CD4-positive, alpha-beta T cell (primary cell): ENCODE results near the gene CNPY2. TPM values are rescaled to one million over a fixed set of nuclear protein-coding genes. Genes with fewer than 3 reads are reported as not detected.
A peak's percentile ranks its signal among the peaks of the same experiment; 100 is the strongest.

Source experiments
- ATAC-seq: fragments of 200-7000 bp; cut with Tn5 transposase; one replicate; pipeline ENCODE4 v1.10.0; 2022; ENCODE audit warnings: mild to moderate bottlenecking; ENCODE audit not compliant: poor library complexity
- CTCF ChIA-PET: fragments of 350-600 bp; sonication (Branson Sonifier 250); formaldehyde crosslinking; loops from one replicate; lab custom pipeline; 2021; ENCODE audit warnings: antibody characterized with exemption, inconsistent platforms; lab: Charles Lee
- POLR2A ChIA-PET: fragments of 350-600 bp; sonication (Branson Sonifier 250); formaldehyde crosslinking; loops from one replicate; lab custom pipeline; 2021; ENCODE audit warnings: antibody characterized with exemption, inconsistent platforms; lab: Charles Lee
- DNase-seq, 14 experiments: peaks; one replicate each; pipeline ENCODE4 v3.0.0-alpha.2; 2013 to 2020; ENCODE audit warnings: mixed read lengths in 2 of 14
- H3K27ac ChIP-seq, 2 donors: one replicate each; pipeline versions ENCODE4 v1.5.1 to v1.7.0; 2013; ENCODE audit warnings: low read length in 2 of 2, low read depth in 1 of 2, mild to moderate bottlenecking in 1 of 2
- H3K27me3 ChIP-seq, 2 experiments: 1 replicate in 1 of 2; 2 replicates in 1 of 2; pipeline versions ENCODE4 v1.6.1 to v1.7.0; 2013; ENCODE audit warnings: low read length in 2 of 2, control low read depth in 1 of 2, mild to moderate bottlenecking in 1 of 2, moderate library complexity in 1 of 2; ENCODE audit not compliant: insufficient read depth in 2 of 2, control insufficient read depth in 1 of 2
- H3K36me3 ChIP-seq: one replicate; pipeline ENCODE4 v1.6.1; 2013; ENCODE audit warnings: low read length, control low read depth; ENCODE audit not compliant: insufficient read depth
- H3K4me1 ChIP-seq: one replicate; pipeline ENCODE4 v1.6.1; 2013; ENCODE audit warnings: low read length, control low read depth; ENCODE audit not compliant: insufficient read depth
- H3K4me3 ChIP-seq: one replicate; pipeline ENCODE4 v1.5.1; 2013; ENCODE audit warnings: mild to moderate bottlenecking, low read length, moderate library complexity
- H3K9me3 ChIP-seq, 2 experiments: 1 replicate in 1 of 2; 2 replicates in 1 of 2; pipeline versions ENCODE4 v1.6.1 to v1.7.0; 2013; ENCODE audit warnings: low read length in 2 of 2, mild to moderate bottlenecking in 2 of 2, control low read depth in 1 of 2, moderate library complexity in 1 of 2; ENCODE audit not compliant: control insufficient read depth in 1 of 2, insufficient read depth in 1 of 2
- H3K27ac Mint-ChIP-seq: one replicate; pipeline ENCODE4 v1.8.0; 2020; ENCODE audit warnings: mixed read lengths
- H3K27me3 Mint-ChIP-seq: one replicate; pipeline ENCODE4 v1.8.0; 2021; ENCODE audit warnings: mixed read lengths
- H3K36me3 Mint-ChIP-seq: one replicate; pipeline ENCODE4 v1.8.0; 2021; ENCODE audit warnings: low read depth, mixed read lengths
- H3K4me1 Mint-ChIP-seq: one replicate; pipeline ENCODE4 v1.8.0; 2021; ENCODE audit warnings: low read depth, mixed read lengths
- H3K4me3 Mint-ChIP-seq: one replicate; pipeline ENCODE4 v1.8.0; 2020; ENCODE audit warnings: mild to moderate bottlenecking, mixed read lengths
- H3K9me3 Mint-ChIP-seq: one replicate; pipeline ENCODE4 v1.8.0; 2020; ENCODE audit warnings: mixed read lengths
- intact Hi-C, 2 experiments: fragments of 100-400 bp; cut with DNase I in 1 of 2; cut with micrococcal nuclease in 1 of 2; formaldehyde crosslinking; loops; one replicate each; pipeline versions ENCODE4 v1.15.1 to v1.9.0; 2023 to 2025; cut with DNase I, micrococcal nuclease
- total RNA-seq, 174 experiments: library from RNA in 2 of 174; stranded (reverse) in 2 of 174; gene quantifications; one replicate each; pipeline ENCODE4 v1.2.3 and lab custom pipeline; 2021 to 2026
- TF ChIP-seq, protein P1 (sequence below): fragments of 200-600 bp; IDR thresholded peaks from one replicate; pipeline ENCODE4 v1.8.0; 2022; ENCODE audit warnings: antibody characterized with exemption, mild to moderate bottlenecking

The CNPY2 gene
- total RNA-seq, 2 experiments from 2014 or later: 30.5 to 33.4 TPM

DNA sequence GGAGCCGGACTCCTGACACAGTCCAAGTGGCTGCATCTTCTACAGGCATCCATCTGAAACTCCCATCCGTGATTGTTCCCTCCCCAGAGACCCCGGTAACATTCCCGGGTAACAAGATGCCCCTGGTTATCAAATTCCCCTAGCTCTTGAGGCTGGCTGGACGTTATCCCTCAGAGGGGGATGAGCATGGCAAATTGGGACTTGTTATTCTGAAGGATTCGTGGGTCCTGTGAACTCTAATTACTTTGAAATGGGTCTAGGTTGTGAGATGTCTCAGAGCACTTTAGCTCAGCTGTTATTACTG, 18.7 kb upstream of the CNPY2 start:
- POLR2A ChIA-PET: interaction anchor here (0.6 to 5.2 kb wide), 3 partner anchors 18 to 77 kb away, joined by 3 to 64 read pairs (median 39); partner anchors contain the start of genes ANKRD52, CNPY2 and STAT2
- no peaks in the 10 kb centered on the region for H3K27me3 ChIP-seq
- Mint-ChIP-seq H3K36me3 (peaks cover 34% of the 10 kb centered on the region), H3K27me3 (no peaks in the 10 kb centered on the region), H3K27ac (peak overlapping the region; percentile 100), H3K9me3 (no peaks in the 10 kb centered on the region), H3K4me1 (peaks cover 62% of the 10 kb centered on the region), H3K4me3 (peak overlapping the region; percentile 94)
- H3K9me3 ChIP-seq: no peaks in the 10 kb centered on the region
- H3K4me1 ChIP-seq: peaks cover 37% of the 10 kb centered on the region
- TF ChIP-seq, protein P1, sequence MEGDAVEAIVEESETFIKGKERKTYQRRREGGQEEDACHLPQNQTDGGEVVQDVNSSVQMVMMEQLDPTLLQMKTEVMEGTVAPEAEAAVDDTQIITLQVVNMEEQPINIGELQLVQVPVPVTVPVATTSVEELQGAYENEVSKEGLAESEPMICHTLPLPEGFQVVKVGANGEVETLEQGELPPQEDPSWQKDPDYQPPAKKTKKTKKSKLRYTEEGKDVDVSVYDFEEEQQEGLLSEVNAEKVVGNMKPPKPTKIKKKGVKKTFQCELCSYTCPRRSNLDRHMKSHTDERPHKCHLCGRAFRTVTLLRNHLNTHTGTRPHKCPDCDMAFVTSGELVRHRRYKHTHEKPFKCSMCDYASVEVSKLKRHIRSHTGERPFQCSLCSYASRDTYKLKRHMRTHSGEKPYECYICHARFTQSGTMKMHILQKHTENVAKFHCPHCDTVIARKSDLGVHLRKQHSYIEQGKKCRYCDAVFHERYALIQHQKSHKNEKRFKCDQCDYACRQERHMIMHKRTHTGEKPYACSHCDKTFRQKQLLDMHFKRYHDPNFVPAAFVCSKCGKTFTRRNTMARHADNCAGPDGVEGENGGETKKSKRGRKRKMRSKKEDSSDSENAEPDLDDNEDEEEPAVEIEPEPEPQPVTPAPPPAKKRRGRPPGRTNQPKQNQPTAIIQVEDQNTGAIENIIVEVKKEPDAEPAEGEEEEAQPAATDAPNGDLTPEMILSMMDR: no peak
- peak overlapping the region; percentile 99 to 100 for H3K27ac ChIP-seq
- intact Hi-C loops: loop anchor here (1.0 to 5.0 kb wide), 4 partner anchors 26 to 130 kb away; partner anchors contain the start of genes CS (in 1 of the 2) and STAT2 (in 1 of the 2)
- H3K4me3 ChIP-seq: peak overlapping the region; percentile 71
- DNase-seq: no peak
- no peaks in the 10 kb centered on the region for H3K36me3 ChIP-seq
- no peak for ATAC-seq
- CTCF ChIA-PET: interaction anchor here (1.5 to 1.7 kb wide), 2 partner anchors 17 to 18 kb away, joined by 4 to 5 read pairs; partner anchors contain the start of gene CNPY2

DNA sequence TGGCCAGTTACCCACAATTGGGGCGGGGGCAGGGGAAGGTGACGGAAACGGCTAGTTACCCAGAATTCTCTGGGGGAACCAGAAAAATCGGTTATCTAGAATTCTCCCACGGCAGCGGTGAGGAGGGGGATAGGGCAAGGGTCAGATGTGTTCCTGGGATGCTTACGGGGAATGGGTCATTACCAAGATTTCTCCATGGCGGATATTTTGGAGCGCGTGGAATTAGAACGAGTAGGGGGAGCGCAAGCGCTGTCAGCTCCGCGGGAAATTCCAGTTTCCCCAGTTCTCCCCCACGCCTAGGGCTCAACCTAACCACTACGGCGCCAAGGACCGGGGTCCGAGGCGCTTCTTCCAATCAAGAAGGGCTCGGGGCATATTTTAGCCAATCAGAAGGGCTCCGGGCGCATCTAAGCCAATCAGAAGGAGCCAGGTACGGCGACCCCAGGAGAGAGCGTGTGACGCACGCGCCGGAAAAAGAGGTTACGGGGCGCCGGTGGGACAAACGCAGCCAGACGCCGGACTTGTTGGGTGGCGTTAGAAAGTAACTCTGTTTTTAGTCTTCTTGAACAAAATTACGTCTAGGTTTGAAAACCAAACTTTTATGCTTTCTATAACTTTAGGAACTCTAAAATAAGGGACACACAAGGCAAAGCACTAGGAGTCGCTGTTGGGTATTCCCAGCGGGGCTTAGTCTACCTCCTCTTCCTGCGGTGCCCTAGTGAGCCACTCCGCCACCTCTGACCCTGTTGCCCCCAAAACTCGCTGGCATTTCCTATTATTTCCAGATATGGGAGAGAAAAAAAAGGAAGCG, 18.1 kb upstream of the CNPY2 start, which contains the start of gene PAN2:
TSS of gene PAN2 (minus strand) at position 322 of the 811 bp plus-strand sequence. CDS start 906 bp downstream, outside the sequence.
- no peaks in the 10 kb centered on the region for H3K27me3 ChIP-seq
- peak within 1 kb of the TSS; percentile 71 for H3K4me3 ChIP-seq
- Mint-ChIP-seq H3K36me3 (peaks cover 31% of the 10 kb centered on the region), H3K9me3 (no peaks in the 10 kb centered on the region), H3K4me1 (peaks cover 56% of the 10 kb centered on the region), H3K27ac (peak within 1 kb of the TSS; percentile 100), H3K4me3 (peak within 1 kb of the TSS; percentile 94), H3K27me3 (no peaks in the 10 kb centered on the region)
- ChIA-PET CTCF (interaction anchor here (1.0 to 1.8 kb wide), 7 partner anchors 14 to 130 kb away, joined by 3 to 8 read pairs (median 5); partner anchors contain the start of genes ANKRD52, CNPY2 and STAT2), POLR2A (interaction anchor here (0.6 to 5.2 kb wide), 18 partner anchors 9 to 407 kb away, joined by 3 to 64 read pairs (median 4); partner anchors contain the start of genes ANKRD52, CNPY2, PA2G4 and RAB5B)
- DNase-seq: peak; percentile 84 to 98 (median 89)
- peak within 1 kb of the TSS; percentile 99 to 100 for H3K27ac ChIP-seq
- peaks cover 32% of the 10 kb centered on the region for H3K4me1 ChIP-seq
- ATAC-seq: peak; percentile 74
- H3K9me3 ChIP-seq: no peaks in the 10 kb centered on the region
- H3K36me3 ChIP-seq: no peaks in the 10 kb centered on the region
- intact Hi-C loops: loop anchor here (1.0 to 5.0 kb wide), 5 partner anchors 15 to 130 kb away; partner anchors contain the start of genes CS (in 1 of the 2) and STAT2 (in 1 of the 2)
- TF ChIP-seq, protein P1: peak; percentile 73

DNA sequence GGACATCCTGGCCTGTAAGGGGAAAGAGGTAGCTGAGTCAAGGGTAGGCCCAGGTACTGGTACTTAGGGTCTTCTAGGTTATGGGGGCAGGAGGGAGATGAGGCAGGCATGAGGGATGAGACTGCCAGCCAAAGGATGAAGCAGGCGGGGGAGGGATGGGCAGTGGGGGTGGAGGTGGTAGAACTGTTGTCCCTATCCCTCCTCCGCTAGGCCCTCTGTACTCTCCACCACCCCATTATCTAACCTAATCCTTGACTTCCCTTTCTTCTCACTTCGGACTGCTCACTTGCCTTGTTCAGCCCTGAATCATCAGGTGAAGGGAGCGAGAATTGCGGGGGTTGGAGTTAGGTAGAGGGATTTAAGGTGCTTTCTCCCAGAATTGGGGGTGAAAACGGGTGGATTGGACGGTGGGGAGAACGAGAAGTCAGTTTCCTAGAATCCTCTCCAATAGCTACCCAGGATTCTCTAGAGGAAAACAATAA, 17.4 kb upstream of the CNPY2 start:
- peaks cover 33% of the 10 kb centered on the region for H3K36me3 Mint-ChIP-seq
- peak overlapping the region; percentile 100 for H3K27ac Mint-ChIP-seq
- POLR2A ChIA-PET: interaction anchor here (0.6 to 5.2 kb wide), 18 partner anchors 9 to 406 kb away, joined by 3 to 64 read pairs (median 4); partner anchors contain the start of genes ANKRD52, CNPY2, PA2G4 and RAB5B
- Histone ChIP-seq H3K4me3 (peak overlapping the region; percentile 71), H3K27ac (peak overlapping the region; percentile 99 to 100), H3K36me3 (peaks cover 4% of the 10 kb centered on the region), H3K27me3 (no peaks in the 10 kb centered on the region), H3K9me3 (no peaks in the 10 kb centered on the region), H3K4me1 (peaks cover 27% of the 10 kb centered on the region)
- peaks cover 50% of the 10 kb centered on the region for H3K4me1 Mint-ChIP-seq
- TF ChIP-seq, protein P1: no peak
- CTCF ChIA-PET: interaction anchor here (1.0 to 1.8 kb wide), 7 partner anchors 14 to 131 kb away, joined by 3 to 8 read pairs (median 5); partner anchors contain the start of genes ANKRD52, CNPY2 and STAT2
- intact Hi-C loops: loop anchor here in 1 of 2 experiments (2.0 to 5.0 kb wide), 2 partner anchors 14 to 129 kb away; no protein-coding TSS in a partner anchor
- H3K4me3 Mint-ChIP-seq: peak overlapping the region; percentile 94
- DNase-seq (peak in 4 of 14 experiments; percentile 2 to 14 (median 10)), ATAC-seq (peak; percentile 3)
- H3K27me3 Mint-ChIP-seq: no peaks in the 10 kb centered on the region
- H3K9me3 Mint-ChIP-seq: no peaks in the 10 kb centered on the region
